Left ventricle myocardium superior (tissue), 1 donor: ENCODE data around the gene CMIP. TPM values are rescaled to one million over a fixed set of nuclear protein-coding genes. Genes with fewer than 3 reads are reported as not detected.

Source experiments
- ATAC-seq: fragments of 200-7000 bp; cut with Tn5 transposase; one replicate; pipeline ENCODE4 v1.9.1; 2020; ENCODE audit warnings: mild to moderate bottlenecking, moderate library complexity
- DNase-seq: peaks from one replicate; pipeline ENCODE4 v3.0.0-alpha.2; 2020
- intact Hi-C: fragments of 100-400 bp; cut with micrococcal nuclease; formaldehyde crosslinking; loops from one replicate; pipeline ENCODE4 v1.11.0; 2022
- total RNA-seq: library from RNA; stranded (reverse); fragmentation: NEBNext Ultra II Directional; extraction: Animal tissue kit (Norgen Biotek cat#: 25700); gene quantifications from one replicate; pipeline ENCODE4 v1.2.1, GENCODE V29; 2021
- donor health status: DM: no; HTN: yes; CAD: no; lungs with severe emphysema.

Gene CMIP
- total RNA-seq, 1 donor from 2014 or later, result 9.7 TPM

DNA sequence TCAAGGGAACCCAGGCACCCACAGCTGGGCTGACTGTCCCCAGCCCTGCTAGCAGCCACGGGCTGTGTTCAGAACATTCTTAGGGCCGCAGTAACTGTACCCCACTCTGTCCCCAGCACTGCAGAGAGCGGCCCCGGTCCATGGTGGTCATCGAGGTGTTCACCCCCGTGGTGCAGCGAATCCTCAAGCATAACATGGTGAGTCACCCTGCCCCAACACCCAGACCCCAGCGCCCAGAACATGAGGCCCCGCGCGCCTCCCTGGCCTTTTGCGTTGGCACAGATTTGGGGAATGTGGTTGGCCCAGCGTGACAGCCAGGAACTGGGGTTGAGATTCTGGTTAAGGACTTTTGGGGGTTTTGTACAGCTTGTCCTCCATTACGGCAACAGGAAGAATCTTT is 219.5 kb downstream of the CMIP start:
- ATAC-seq (no peak), DNase-seq (no peak)
- intact Hi-C loops, result no loop called here

DNA sequence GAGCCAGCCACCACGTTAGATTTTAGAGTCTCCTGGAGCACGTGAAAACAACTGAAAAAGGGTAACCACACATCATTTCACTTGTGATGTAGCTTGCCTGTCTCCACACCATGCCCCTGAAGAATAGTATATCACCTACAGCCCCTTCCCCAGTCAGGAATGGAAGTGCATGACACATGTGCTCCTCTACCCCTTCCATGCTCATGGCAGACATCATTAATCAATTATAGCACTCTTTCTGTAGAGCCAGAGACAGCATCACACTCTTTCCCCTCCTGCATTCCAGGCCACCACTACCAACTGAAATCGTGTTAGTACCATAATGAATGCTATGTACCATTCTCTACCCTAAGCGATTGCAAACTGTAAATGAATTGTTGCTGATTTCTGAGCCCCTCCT is 221.0 kb downstream of the CMIP start:
- DNase-seq (no peak), ATAC-seq (no peak)
- intact Hi-C loops, result no loop called here

DNA sequence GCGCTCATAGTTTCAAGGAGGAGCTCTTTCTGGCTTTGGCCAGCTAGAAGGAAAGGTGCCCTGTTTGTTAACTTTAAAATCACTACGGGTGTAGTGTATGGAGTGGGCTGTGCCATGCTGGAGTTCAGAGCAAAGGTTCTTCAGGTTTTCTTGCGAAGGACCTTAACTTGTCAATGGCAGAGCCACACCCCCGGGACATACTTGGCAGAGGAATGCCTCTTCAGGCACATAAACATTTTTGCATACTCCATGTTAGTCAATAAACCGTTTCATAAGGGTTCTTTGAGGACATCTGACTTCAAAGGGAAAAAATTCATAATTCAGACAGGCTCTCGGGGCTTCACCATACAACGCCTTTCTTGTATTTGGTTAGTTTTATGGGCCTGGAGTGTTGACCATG is 221.5 kb downstream of the CMIP start:
- ATAC-seq (no peak), DNase-seq (no peak)
- intact Hi-C loops, result no loop called here

DNA sequence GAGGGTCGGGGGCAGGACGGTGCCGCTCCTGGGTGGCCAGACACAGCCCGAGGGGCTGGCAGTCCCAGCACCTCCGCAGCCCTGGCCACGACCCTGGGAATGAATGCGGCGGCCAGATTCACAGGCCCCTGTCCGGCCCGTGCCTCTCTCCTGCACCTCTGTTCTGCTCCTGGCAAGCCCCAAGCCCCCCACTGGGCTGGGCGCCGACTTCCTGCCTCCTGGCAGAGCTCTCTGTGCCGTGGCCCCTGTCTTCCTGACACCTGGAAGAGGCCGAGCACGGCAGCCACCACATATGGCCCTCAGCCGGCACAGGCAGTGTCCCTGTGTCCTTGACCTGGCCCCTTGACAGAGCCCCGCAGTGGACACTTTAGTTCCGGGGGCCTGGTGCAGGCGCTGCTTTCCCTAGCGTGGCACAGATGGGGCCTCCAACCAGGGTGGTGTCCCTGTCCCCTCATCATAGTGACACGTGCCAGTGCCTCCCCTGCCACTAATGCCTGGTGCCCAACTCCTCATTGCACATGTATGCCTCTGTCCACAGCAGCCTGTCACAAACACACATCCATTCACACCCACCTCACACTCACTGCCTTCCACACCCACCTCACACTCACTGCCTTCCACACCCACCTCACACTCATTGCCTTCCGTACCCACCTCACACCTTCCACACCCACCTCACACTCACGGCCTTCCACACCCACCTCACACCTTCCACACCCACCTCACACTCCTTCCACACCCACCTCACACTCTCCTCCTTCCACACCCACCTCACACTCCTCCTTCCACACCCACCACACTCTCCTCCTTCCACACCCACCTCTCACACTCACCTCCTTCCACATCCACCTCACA is 223.9 kb downstream of the CMIP start:
- intact Hi-C loops, result no loop called here
- ATAC-seq (no peak), DNase-seq (no peak)

DNA sequence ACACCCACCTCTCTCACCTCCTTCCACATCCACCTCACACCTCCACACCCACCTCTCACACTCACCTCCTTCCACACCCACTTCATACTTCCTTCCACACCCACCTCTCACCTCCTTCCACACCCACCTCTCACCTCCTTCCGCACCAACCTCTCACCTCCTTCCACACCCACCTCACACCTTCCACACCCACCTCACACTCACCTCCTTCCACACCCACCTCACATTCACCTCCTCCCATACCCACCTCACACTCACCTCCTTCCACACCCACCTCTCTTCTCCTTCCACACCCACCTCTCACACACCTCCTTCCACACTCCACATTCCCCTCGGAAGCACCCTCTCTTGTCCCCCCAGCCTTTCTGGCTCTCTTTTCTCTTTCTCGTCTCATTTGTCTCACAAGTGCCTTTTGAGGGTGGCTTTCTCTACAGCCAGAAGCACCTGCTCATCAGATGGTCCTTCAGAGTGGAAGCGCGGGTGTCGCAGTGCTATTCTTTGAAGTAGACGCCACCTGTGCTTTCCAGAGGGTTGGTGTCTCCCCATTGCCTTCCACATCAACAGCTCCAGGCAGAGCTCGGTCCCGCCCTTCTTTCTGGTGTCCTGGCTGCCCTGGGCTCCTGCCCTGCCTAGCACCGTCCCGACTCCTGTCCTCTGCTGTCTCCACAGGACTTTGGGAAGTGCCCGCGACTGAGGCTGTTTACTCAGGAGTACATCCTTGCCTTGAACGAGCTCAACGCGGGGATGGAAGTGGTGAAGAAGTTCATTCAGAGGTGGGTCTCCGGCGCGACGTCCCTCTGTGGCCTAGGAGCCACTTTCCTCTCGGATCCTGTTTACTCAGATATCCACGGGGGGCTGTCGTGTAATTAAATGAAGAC is 225.1 kb downstream of the CMIP start:
- DNase-seq (no peak), ATAC-seq (no peak)
- intact Hi-C loops, result no loop called here

DNA sequence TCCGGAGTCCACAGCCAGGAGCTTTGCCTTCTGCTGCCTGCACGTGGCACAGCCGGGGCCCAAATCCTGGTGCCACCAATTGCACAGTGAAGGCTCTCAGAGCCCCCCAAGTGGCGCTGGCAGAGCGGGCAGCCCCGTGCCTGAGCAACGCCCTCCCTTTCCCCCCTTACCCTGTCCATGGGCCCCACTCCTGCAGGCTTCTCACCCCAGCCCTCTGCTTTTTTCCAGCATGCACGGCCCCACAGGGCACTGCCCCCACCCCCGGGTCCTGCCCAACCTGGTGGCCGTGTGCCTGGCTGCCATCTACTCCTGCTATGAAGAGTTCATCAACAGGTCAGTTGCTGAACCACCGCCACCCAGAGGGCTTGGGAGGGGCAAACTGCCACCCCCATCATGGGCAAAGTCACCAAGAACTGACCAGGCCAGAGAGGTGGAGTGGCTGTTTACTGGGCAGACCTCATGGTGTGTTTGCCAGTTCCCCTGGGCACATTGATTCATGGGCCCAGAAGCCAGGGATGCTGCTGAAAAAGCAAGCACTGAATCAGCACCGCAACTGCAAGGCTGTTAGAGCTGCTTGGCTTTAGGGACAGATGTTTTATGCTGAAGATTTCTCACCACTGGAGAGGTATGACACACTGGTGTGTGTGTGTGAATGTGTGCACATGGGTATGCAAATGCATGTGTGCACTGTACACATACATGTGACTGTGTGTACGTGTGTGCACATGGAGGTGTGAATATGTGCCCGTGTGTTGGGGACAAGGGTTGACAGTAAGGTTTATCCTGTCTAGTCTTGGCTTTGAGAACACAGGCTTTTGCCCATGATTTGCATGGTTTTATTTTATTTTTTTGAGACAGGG is 227.4 kb downstream of the CMIP start:
- DNase-seq (no peak), ATAC-seq (no peak)
- intact Hi-C loops, result no loop called here

DNA sequence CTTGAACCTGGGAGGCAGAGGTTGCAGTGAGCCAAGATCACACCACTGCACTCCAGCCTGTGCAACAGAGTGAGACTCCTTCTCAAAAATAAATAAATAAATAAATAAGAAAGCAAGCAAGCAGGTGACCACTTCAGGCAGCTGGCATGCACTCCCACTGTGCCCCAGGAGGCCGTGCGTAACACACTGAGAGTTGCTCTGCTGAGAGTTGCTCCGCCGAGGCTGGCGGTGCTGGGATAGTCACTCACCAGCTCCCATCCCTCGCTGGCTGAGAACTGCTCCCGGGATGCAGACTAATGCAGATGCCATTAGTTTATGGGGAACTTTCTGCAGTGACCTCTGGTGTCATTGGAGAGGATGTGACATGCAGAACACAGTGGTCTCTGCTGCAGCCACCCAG is 228.8 kb downstream of the CMIP start:
- ATAC-seq (no peak), DNase-seq (no peak)
- intact Hi-C loops, result no loop called here

DNA sequence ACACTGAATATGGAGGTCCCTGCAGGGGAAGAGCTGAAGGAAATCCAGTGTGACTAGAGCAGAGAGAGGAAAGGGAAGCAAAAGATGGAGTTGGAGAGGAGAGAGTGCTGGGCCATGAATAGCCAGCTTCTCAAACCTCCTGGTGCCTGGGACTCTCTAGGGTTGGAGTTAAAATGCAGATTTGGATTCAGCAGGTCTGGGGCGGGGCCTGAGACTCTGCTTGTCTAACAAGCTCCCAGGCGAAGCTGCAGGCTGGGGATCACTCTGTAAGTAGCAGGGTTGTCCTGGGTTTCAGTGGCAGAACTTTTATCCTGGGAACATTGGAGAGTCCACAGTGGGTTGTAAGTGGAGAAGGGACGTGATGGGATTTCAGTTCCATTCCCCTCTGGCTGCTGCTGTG is 231.1 kb downstream of the CMIP start:
- ATAC-seq (no peak), DNase-seq (no peak)
- intact Hi-C loops, result no loop called here

DNA sequence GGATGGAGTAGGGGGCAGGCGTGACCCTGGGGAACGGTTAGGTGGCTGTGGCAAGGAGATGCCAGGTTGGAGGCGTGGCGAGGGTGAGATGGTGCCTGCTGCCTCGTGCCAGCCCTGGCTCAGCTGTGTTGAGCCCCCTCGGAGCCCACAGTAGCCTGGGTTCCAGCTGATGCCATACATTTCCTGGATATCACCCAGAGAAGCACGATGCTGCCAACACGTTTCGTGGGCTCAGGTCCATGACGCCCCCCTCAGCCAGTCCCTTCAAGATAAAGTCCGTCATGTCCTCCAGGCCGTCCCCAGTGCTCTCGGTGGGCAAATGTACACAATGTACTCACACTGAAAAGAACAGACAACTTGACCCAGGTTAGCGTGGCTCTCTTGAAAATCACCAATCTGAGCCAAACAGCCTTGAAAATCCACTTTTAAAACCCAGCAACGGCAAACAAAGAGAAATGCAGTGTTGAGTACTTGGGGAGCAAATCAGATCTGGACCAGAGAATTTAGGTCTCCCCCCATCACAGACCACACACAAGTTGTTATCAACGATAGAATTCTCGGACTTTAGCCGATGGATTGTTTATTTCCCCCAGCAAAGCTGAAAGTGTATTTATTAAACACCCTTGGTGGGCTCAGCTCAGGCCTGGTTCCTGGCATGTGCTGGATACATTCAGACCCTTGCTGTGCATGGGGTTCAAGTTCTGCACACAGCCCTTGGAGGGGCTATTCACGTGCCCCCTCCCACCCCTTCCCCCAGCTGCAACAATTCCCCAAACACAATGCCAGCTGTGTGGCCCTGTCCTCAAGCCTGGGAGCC is 231.7 kb downstream of the CMIP start:
- no peak for ATAC-seq
- intact Hi-C loops, result no loop called here
- no peak for DNase-seq

DNA sequence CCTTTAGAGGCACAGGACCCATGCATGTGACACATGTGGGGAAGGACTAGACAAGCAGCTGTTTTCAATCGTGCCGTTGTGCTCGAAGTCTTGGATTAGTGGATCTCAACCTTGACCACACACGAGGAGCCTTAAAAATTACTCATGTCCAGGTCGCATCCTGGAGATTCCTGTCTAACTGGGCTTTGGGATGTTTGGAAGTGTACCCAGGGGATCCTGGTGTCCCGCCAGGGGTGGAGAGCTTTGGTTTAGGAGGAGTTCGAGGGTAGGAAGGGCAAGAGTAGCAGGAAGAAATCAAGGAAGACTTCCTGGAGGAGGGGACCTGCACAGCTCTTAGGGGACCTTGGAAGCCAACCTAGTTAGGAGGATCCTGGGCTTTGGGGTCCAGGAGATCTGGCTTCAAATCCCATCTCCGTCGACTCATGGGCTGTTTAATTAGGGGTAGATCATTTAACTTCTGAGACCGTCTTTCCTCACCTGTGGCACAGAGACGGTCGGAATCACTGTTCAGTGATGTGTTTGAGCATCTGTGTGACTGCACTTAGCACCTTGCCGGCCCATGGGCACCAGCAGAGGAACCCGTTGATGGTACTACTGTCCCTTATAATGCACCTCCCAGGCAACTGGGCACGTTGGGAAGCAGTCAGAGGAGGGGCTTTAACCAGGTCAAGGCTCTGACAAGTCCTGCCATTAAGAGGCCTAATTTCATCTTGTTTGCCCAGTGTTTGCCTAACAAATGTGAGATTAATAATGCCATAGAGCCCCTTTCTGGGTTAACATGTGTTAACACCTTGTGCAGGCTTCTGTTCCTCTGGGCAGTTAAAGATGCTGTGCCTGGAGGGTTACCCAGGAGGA is 232.5 kb downstream of the CMIP start:
- intact Hi-C loops, result no loop called here
- no peak for ATAC-seq
- no peak for DNase-seq

DNA sequence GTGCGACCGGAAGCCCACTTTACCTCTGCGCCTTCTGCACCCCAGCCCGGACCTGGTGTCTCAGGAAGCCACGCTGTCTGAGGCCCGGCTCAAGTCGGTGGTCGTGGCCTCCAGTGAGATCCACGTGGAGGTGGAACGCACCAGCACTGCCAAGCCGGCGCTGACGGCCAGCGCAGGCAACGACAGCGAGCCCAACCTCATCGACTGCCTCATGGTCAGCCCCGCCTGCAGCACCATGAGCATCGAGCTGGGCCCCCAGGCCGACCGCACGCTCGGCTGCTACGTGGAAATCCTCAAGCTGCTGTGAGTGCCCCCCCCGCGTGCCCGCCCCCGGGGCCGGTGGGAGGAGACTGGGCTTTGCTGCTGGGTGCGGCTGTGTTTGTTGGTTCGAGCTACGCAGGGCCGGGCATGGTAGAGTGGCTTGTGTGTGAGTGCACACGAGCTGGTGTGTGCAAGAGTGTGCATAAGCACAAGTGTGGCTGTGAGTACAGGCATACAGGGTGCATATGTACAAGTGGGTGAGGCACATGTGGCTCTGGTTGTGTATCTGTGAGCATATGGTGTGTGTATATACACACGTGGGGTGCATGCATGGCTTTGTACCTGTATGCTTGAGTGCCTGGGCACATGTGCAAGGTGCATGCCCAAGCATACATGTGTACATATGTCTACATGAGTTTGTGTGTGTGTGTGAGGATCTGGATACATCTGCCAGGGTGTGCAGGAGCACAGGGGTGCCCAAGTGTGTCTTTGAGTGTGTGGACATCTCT is 233.9 kb downstream of the CMIP start:
- DNase-seq (no peak), ATAC-seq (no peak)
- intact Hi-C loops, result no loop called here

DNA sequence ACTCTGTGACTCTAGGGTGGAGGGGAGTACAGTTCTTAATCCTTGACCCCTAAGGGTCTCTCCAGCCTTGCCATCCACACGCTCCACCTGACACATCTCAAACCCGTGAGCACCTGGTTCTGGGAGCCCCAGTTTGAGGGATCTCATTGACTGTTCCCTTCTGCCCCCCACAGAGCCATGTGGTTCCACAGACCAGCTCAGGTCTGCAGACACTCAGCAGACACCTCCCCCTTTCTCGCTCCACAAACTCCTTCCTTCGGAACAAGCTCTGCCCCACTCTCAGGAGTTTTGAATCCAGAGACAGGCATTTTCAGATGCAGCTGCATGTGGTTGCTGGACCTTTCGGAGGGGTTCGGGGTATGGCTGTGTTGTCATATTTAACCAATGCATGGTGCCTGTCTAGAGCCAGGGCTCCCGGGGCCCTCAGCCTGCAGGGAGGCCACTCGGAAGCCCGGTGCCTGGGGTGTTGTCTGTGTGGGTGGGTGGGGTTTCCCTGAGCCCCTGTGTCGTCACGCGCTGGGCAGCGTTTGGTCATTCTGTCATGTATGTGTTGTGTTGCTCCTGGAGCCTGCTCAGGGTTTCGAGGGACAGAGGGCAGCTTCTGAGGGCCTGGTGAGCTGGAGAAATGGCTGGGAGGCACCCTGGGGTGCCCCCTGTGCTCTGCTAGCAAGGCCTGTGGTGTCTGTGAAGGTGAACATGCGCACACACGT is 235.3 kb downstream of the CMIP start:
- DNase-seq (no peak), ATAC-seq (no peak)
- intact Hi-C loops, result no loop called here

DNA sequence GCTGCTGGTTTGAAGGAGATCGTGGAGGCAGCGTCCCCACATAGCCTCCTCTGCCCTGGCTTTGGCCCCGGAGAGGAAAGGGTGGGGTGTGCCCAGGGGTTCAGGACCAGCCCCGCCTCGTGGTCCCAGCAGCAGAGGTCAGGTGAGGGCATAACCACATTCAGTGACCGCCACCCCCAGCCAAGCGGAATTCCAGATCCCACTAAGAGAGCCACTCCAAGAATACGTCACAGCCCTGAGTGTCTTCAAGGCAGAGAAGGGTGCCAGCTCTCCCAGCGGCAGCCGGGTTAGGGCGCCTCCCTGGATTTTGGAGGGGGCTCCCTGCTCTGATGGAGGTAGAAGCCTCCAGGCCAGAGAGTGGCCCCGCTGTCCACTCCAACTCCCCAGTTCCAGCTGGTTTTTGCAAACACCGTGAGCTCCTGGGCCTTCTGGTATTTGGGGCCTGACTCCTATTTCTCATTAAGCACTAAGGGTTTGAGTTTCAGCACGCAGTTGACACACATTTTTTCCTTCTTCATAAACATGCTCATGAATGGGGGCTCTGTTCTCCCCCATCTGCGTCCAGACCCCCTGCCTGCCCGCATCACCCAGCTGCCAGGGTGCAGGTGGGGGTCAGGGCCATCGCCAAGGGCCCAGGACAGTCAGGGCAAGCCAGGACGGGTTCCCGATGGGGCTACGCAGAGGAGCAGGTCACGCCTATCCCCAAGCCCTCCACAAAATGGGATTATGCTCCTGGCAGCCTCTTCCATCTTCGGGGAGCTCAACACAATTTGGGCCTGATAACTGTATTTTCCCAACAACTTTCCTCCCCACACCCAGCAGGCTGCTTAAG is 236.1 kb downstream of the CMIP start:
- ATAC-seq, result peak; percentile 29
- intact Hi-C loops, result no loop called here
- DNase-seq, result no peak

DNA sequence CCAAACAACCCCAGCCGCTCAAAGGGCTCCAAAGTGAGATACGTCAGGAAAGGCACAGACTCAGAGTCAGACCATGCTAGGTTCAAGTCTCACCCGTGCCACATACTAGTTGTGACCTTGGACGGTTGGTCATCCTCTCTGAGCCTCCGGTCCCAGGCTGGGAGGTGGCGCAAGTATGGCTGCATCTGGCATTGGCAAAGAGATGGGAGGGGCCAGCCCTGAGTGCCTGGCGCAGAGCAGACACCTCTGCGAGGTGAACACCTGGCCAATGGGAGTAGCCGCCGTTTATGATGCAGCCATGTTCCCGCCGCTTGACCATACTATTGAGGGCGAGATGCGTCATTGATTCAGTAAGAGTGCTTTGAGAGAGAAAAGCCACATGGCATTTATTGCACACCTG is 236.7 kb downstream of the CMIP start:
- intact Hi-C loops, result no loop called here
- DNase-seq, result no peak
- ATAC-seq, result no peak

DNA sequence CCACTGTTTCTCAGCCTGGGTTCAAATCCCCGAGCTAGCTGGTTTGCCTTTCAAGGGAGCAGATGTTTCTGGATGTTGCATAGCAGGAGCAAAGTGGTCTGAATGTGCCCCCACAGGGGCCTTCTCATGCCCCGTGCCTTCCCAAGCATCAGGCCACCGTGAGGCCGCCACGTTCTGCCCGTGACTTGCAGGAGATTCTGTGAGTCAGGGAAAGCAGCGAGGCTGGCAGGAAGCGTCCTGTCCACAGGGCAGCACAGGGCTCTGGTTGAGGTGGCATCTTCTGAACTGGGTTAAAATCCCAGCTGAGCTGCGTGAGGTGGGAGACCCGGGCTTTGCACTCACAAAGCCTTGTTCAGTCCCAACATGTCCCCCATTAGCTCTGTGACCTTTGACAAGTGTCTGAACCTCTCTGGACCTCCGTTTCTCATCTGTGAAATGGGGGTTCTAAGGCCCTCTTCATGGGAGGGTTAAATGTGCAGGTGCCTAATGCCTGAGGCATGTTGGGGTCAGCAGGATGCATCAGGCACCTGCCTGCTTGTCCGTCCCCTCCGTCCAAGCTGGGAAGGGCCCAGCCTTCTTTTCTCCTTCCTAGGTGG is 239.7 kb downstream of the CMIP start:
- no peak for DNase-seq
- no peak for ATAC-seq
- intact Hi-C loops, result no loop called here
